ENCODE data around the gene SUPT3H. TPM values are rescaled to one million over a fixed set of nuclear protein-coding genes. Genes with fewer than 3 reads are reported as not detected.

Gene SUPT3H
- total and polyA plus RNA-seq, 2 of the 8 experiments (the other 6 are each of a cell fraction or from before 2014, with no cell fraction given) = 18.8 to 23.0 TPM

DNA sequence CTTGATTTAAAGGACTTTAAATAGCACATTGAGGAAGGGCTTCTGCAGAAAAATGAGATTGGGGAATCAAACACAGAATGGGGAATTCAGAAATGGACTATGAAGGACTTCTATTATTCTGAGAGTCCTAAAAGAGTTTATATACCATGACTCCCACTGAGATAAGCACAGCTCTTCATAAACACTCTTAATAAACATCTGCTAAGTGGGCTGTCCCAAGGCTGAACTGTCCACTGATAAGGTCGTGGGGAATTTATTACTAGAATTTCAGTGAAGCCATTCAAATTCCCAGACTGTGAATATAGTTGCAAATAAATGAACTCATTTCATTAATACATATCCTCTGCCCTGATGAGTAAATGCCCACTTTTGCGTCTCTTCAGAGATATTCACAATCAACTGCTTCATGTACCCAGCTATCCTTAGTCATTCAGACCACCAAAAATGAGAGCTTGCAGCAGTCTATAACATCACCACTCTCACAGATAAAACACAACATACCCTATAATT is 517.8 kb downstream of the SUPT3H start (continued):
- TF ChIP-seq TEAD4 (IDR thresholded peaks at IDR 0.05; ENCODE audit: low read depth, low read length) = no peak
- TF ChIP-seq RBBP5 (IDR thresholded peaks at IDR 0.05; ENCODE audit: borderline replicate concordance, low read depth, low read length) = no peak
- no peak for TF ChIP-seq PHF8 (conservative IDR thresholded peaks at IDR 0.05; ENCODE audit: low read depth, low read length)
- no peak for TF ChIP-seq KDM4A (IDR thresholded peaks at IDR 0.05; ENCODE audit: low read depth, low read length, severe bottlenecking)
- no peak for TF ChIP-seq CREB1 (IDR thresholded peaks at IDR 0.05)
- TF ChIP-seq KDM1A (IDR thresholded peaks at IDR 0.05; ENCODE audit: borderline replicate concordance, low read length) = no peak
- TF ChIP-seq POLR2AphosphoS5 (IDR thresholded peaks at IDR 0.05; ENCODE audit: low read depth, low read length) = no peak
